WERI-Rb-1 (cell line): ENCODE measurements around the gene TBC1D20.
"Not testable (repeated sequence)": the region's sequence is repeated elsewhere in the genome, so short reads cannot be mapped to it uniquely, and the experiment has no call there.

Experiments
- DNase-seq: peaks from one replicate; pipeline ENCODE4 v3.0.0-alpha.2; 2020
- H3K27ac ChIP-seq: fragments of 250-450 bp; sonication (Bioruptor Pico); 2 replicates; pipeline ENCODE4 v1.5.1; 2020; ENCODE audit warnings: mild to moderate bottlenecking, moderate library complexity
- H3K27me3 ChIP-seq: fragments of 250-450 bp; sonication (Bioruptor Pico); 2 replicates; pipeline ENCODE4 v1.5.1; 2021; ENCODE audit warnings: mild to moderate bottlenecking, low read depth, moderate library complexity; ENCODE audit not compliant: insufficient read depth, severe bottlenecking
- H3K36me3 ChIP-seq: fragments of 250-450 bp; sonication (Bioruptor Pico); 2 replicates; pipeline ENCODE4 v1.5.1; 2020; ENCODE audit warnings: mild to moderate bottlenecking, moderate library complexity
- H3K4me3 ChIP-seq: 2 replicates; pipeline ENCODE4 v1.5.1; 2011; ENCODE audit warnings: low read depth, mild to moderate bottlenecking, control low read depth, low read length
- H3K9me3 ChIP-seq: fragments of 250-450 bp; sonication (Bioruptor Pico); 2 replicates; pipeline ENCODE4 v1.5.1; 2021; ENCODE audit warnings: mild to moderate bottlenecking, moderate library complexity; ENCODE audit not compliant: severe bottlenecking
- TF ChIP-seq, protein P1 (sequence below): IDR thresholded peaks from 2 replicates; pipeline ENCODE4 v1.5.1; 2011; ENCODE audit warnings: low read depth, mild to moderate bottlenecking, control low read depth, inconsistent platforms, low read length

TBC1D20 gene

DNA sequence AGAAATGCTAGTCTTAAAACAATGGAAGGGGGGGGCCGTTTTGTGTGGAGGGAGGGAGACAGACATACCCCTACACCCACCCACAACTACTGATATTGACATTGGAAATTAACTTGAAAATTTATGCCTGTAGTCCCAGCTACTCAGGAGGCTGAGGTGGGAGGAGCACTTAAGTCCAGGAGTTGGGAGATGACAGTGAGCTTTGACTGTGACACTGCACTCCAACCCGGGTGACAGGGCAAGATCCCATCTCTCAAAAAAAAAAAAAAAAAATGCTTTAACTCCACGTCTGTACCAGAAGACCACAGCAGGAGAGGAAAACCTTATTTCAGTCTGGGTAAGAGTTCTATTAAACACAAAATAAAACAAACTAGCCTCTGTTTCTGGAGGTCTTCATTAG is 2.2 kb downstream of the TBC1D20 start:
- no peak overlapping the region for H3K4me3 ChIP-seq

DNA sequence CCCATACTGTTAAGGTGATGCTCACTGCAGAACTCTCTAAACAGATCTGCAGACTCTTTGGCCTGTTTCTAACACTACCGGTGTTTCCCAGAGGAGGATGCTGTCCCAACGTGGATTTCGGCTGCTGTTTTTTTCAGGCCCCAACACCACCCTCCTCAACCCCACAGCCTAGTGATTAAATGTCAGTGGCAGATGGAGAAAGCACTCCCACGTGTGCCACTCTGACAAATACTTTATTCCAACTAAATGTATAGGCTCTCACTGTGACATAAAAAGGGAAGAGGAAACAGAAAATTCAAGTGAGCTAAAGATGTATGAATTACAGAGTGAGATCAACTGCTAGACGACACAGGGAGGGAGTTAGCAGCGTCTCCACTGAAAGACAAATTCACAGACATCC is 3.6 kb downstream of the TBC1D20 start:
- TF ChIP-seq, protein P1, sequence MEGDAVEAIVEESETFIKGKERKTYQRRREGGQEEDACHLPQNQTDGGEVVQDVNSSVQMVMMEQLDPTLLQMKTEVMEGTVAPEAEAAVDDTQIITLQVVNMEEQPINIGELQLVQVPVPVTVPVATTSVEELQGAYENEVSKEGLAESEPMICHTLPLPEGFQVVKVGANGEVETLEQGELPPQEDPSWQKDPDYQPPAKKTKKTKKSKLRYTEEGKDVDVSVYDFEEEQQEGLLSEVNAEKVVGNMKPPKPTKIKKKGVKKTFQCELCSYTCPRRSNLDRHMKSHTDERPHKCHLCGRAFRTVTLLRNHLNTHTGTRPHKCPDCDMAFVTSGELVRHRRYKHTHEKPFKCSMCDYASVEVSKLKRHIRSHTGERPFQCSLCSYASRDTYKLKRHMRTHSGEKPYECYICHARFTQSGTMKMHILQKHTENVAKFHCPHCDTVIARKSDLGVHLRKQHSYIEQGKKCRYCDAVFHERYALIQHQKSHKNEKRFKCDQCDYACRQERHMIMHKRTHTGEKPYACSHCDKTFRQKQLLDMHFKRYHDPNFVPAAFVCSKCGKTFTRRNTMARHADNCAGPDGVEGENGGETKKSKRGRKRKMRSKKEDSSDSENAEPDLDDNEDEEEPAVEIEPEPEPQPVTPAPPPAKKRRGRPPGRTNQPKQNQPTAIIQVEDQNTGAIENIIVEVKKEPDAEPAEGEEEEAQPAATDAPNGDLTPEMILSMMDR = no peak
- H3K27ac ChIP-seq = no peak overlapping the region
- H3K36me3 ChIP-seq = no peaks in the 10 kb centered on the region
- H3K4me3 ChIP-seq = no peak overlapping the region
- DNase-seq = no peak
- H3K9me3 ChIP-seq = no peaks in the 10 kb centered on the region
- H3K27me3 ChIP-seq = no peaks in the 10 kb centered on the region

More for the DNA sequence above, 2.2 kb downstream of the TBC1D20 start:
- Histone ChIP-seq H3K36me3 (no peaks in the 10 kb centered on the region), H3K27me3 (no peaks in the 10 kb centered on the region), H3K9me3 (no peaks in the 10 kb centered on the region), H3K27ac (no peak overlapping the region)
- no peak for DNase-seq
- TF ChIP-seq, protein P1 = no peak

- TF ChIP-seq, protein P1 = no peak
- Histone ChIP-seq H3K27me3 (no peaks in the 10 kb centered on the region), H3K4me3 (no peak overlapping the region), H3K27ac (no peak overlapping the region), H3K9me3 (no peaks in the 10 kb centered on the region), H3K36me3 (peaks cover 11% of the 10 kb centered on the region; the same call in 1 of the 2 replicates)
- no peak for DNase-seq
These were observed 7.4 kb downstream of the TBC1D20 start for GRCh38 chr20:454951-455350.

DNA sequence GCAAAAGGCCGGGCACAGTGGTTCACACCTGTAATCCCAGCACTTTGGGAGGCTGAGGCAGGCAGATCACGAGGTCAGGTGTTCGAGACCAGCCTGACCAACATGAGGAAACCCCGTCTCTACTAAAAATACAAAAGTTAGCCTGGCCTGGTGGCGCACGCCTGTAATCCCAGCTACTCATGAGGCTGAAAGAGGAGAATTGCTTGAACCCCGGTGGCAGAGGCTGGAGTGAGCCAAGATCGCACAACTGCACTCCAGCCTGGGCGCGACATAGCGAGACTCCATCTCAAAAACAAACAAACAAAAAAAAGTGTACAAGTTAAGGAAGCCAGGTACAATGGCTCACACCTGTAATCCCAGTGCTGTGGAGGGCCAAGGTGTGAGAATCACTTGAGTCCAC is 10.3 kb downstream of the TBC1D20 start:
- H3K4me3 ChIP-seq, H3K9me3 ChIP-seq, DNase-seq, H3K27ac ChIP-seq, H3K27me3 ChIP-seq: not testable (repeated sequence)
- H3K36me3 ChIP-seq = peaks cover 18% of the 10 kb centered on the region

- no peak overlapping the region for H3K27ac ChIP-seq
- no peak for DNase-seq
- peaks cover 65% of the 10 kb centered on the region for H3K36me3 ChIP-seq
These were observed 16.6 kb downstream of the TBC1D20 start for GRCh38 chr20:445514-446336.

GRCh38 chr20:444862-445426 is 17.4 kb downstream of the TBC1D20 start:
- H3K27ac ChIP-seq = no peak overlapping the region
- TF ChIP-seq, protein P1 = no peak
- peaks cover 73% of the 10 kb centered on the region for H3K36me3 ChIP-seq
- no peak overlapping the region for H3K4me3 ChIP-seq
- no peaks in the 10 kb centered on the region for H3K9me3 ChIP-seq
- H3K27me3 ChIP-seq = no peaks in the 10 kb centered on the region
- no peak for DNase-seq

More at GRCh38 chr20:445514-446336, 16.6 kb downstream of the TBC1D20 start:
- TF ChIP-seq, protein P1 = no peak
- Histone ChIP-seq H3K27me3 (no peaks in the 10 kb centered on the region), H3K4me3 (no peak overlapping the region), H3K9me3 (no peaks in the 10 kb centered on the region)
